Brain microvascular endothelial cell (primary cell): Measurements from ENCODE around the gene MRPL2.
"Not testable (repeated sequence)": the region's sequence is repeated elsewhere in the genome, so short reads cannot be mapped to it uniquely, and the experiment has no call there.

Experiments
- DNase-seq: peaks from one replicate; pipeline ENCODE4 v3.0.0-alpha.2; 2020
- H3K27ac ChIP-seq: fragments of 250-450 bp; sonication (Bioruptor Pico); 2 replicates; pipeline ENCODE4 v1.5.1; 2020; ENCODE audit warnings: mild to moderate bottlenecking, moderate library complexity
- H3K27me3 ChIP-seq: fragments of 250-450 bp; sonication (Bioruptor Pico); replicated peaks from 2 replicates; pipeline ENCODE4 v1.5.1; 2020; ENCODE audit warnings: mild to moderate bottlenecking
- H3K36me3 ChIP-seq: fragments of 250-450 bp; sonication (Bioruptor Pico); replicated peaks from 2 replicates; pipeline ENCODE4 v1.5.1; 2020; ENCODE audit warnings: mild to moderate bottlenecking
- H3K4me3 ChIP-seq: 2 replicates; pipeline ENCODE4 v1.5.1; 2011; ENCODE audit warnings: low read depth, mild to moderate bottlenecking, control low read depth, low read length, moderate library complexity
- in situ Hi-C: cut with HindIII; loops from 2 replicates; pipeline ENCODE4 v1.10.0; 2017; ENCODE audit warnings: low sequenced_read_pairs, low pct_ligation_motif_present
- TF ChIP-seq, protein P1 (sequence below): IDR thresholded peaks from 2 replicates; pipeline ENCODE4 v1.5.1; 2011; ENCODE audit warnings: low read depth, mild to moderate bottlenecking, moderate library complexity, low read length, control low read depth, inconsistent platforms; ENCODE audit errors: missing control alignments

The MRPL2 gene

DNA sequence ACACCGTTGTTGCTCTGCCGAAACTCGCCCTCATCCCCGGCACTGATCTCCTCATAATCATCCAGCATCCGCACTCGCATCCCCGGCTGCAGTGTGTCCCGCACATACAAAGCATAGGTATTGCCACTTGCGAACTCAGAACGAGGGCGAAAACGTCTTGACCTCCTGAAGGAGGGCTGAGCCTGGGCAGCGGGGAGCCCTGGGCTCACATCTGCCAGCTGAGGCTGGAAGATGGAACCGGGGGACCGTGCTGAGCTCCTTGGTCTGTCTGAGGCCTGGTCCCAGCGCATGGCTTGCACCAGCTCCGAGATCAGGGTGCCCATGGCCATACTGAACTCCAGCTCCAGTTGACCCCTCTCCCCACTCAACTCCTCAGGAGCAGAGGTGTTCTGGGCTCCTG lies 8.3 kb downstream of the MRPL2 start:
- H3K36me3 ChIP-seq = peaks cover 26% of the 10 kb centered on the region
- no peak for DNase-seq
- H3K27ac ChIP-seq = no peak overlapping the region
- in situ Hi-C loops = no loop called here
- TF ChIP-seq, protein P1, sequence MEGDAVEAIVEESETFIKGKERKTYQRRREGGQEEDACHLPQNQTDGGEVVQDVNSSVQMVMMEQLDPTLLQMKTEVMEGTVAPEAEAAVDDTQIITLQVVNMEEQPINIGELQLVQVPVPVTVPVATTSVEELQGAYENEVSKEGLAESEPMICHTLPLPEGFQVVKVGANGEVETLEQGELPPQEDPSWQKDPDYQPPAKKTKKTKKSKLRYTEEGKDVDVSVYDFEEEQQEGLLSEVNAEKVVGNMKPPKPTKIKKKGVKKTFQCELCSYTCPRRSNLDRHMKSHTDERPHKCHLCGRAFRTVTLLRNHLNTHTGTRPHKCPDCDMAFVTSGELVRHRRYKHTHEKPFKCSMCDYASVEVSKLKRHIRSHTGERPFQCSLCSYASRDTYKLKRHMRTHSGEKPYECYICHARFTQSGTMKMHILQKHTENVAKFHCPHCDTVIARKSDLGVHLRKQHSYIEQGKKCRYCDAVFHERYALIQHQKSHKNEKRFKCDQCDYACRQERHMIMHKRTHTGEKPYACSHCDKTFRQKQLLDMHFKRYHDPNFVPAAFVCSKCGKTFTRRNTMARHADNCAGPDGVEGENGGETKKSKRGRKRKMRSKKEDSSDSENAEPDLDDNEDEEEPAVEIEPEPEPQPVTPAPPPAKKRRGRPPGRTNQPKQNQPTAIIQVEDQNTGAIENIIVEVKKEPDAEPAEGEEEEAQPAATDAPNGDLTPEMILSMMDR = no peak
- H3K4me3 ChIP-seq = no peak overlapping the region
- no peaks in the 10 kb centered on the region for H3K27me3 ChIP-seq

DNA sequence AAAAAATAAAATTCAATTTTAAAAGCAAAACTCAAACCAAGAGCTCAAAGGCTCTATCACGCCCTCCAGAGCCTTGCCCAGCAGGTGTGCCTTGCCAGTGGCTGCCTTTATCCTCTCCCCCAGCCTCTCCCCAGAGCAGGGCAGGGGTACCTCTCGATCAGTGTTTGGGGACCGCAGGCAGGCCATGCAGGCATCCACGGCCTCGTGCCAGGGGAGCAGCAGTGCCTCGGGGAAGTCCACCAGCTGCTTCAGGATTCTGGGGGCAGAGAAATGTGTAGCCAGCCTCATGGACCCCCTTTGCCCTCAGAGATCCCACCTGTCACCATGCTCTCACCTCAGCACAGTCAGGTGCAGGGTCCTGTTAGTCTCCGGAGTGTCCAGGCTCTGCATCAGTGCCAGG lies 11.2 kb downstream of the MRPL2 start:
- TF ChIP-seq, protein P1 = no peak
- in situ Hi-C loops = no loop called here
- no peaks in the 10 kb centered on the region for H3K27me3 ChIP-seq
- DNase-seq = no peak
- H3K27ac ChIP-seq = no peak overlapping the region
- H3K36me3 ChIP-seq = peaks cover 43% of the 10 kb centered on the region
- H3K4me3 ChIP-seq = no peak overlapping the region

DNA sequence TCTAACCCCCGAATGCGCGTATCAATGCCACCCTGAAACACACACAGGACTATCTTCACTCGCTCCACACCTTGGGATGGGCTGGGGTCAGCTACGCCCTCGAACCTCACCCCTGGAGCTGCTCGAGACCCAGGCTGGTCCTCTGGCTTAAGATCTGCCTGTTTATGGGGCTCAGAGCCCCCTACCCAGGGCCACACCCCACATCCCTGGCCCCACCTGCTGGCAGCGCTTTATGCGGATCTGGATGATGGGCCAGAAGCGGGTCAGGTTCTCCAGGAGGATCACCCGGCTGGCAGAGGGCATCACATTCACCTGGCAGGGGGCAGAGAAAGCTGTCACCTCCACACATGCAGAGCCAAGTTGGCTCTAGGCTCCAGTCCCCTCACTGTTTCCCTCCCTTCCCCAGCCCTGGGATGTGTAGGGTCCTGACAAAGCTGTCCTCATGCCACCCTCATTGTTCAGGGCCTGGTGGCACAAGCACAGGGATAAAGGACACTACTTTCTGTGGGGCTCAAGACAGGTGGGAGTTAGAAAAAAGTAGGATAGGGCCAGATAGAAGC lies 13.8 kb downstream of the MRPL2 start:
- Histone ChIP-seq H3K4me3 (no peak overlapping the region), H3K27me3 (no peaks in the 10 kb centered on the region), H3K36me3 (peaks cover 61% of the 10 kb centered on the region), H3K27ac (no peak overlapping the region)
- in situ Hi-C loops = no loop called here
- TF ChIP-seq, protein P1 = no peak
- no peak for DNase-seq

DNA sequence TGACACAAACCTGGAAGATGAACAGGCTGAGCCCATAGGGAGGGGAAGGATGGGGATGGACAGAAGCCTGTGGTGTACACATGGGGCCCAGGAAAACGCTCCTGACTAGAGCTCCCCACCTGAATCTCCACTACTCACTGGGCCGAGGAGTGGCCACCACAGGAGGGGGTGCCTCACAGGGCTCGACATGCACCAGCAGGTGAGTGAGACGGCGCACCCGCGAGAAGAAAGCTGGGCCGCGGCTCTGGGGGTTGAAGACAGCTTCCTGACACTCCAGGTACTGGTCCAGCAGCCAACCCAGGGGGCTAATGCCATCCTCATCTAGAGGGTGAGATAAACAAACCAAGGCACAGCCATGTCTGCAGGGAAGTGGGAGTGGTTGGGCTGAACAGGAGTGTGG lies 15.9 kb downstream of the MRPL2 start:
- TF ChIP-seq, protein P1 = no peak
- in situ Hi-C loops = no loop called here
- Histone ChIP-seq H3K36me3 (peaks cover 64% of the 10 kb centered on the region), H3K27ac (no peak overlapping the region), H3K27me3 (no peaks in the 10 kb centered on the region), H3K4me3 (no peak overlapping the region)
- DNase-seq = no peak

DNA sequence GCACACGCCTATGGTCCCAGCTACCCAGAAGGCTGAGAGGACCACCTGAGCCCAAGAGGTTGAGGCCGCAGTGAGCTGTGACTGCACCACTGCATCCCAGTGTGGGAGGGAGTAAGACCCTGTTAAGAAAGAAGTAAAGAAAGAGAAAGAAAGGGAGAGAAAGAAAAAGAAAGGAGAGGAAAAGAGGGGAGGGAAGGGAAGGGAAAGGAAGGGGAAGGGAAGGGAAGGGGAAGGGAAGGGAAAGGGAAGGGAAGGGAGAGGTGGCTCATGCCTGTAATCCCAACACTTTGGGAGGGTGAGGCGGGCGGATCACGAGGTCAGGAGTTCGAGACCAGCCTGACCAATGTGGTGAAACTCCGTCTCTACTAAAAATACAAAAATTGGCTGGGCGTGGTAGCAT lies 17.8 kb downstream of the MRPL2 start:
- H3K27me3 ChIP-seq, H3K27ac ChIP-seq, in situ Hi-C loops, DNase-seq, H3K4me3 ChIP-seq: not testable (repeated sequence)
- H3K36me3 ChIP-seq = peaks cover 77% of the 10 kb centered on the region

DNA sequence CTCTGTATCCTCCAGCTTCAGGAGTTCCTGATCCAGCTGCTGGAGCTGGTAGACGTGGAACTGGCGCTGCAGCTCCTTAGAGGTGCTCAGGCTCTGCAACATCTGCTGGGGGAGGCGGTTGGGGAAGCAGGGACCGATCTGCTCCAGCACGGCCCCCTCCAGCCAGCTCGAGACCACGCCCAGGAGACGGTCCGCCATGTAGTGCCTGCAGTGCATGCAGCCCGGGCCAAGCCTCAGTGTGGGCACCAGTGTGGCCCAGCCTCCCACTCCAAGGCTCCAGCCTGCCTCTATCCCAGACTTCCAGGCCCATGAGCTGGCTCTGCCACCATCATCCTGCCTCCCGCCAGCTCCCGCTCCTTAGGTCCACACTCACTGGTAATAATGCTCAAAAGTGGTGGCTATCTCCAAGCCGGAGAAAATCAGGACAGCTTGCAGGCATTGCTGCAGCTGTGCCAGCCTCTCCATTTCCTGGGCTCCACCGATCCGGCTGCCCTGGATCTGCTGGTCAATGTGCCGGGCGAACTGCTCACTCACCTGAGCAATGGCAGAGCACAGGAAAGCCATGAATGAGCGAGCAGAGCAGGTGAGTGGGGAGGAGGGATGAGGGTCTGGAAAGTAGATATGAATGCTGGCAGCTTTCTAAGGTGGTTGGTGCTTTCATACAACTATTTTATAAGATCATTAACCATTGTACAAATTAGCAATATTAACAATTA lies 18.5 kb downstream of the MRPL2 start:
- Histone ChIP-seq H3K36me3 (peaks cover 72% of the 10 kb centered on the region), H3K4me3 (no peak overlapping the region), H3K27me3 (no peaks in the 10 kb centered on the region), H3K27ac (no peak overlapping the region)
- in situ Hi-C loops = no loop called here
- no peak for DNase-seq
- TF ChIP-seq, protein P1 = no peak
